SK-N-SH (cell line): ENCODE results near the gene MS4A10. TPM values are rescaled to one million over a fixed set of nuclear protein-coding genes. Genes with fewer than 3 reads are reported as not detected.
A peak's percentile ranks its signal among the peaks of the same experiment; 100 is the strongest.

Experiments used
- CTCF ChIA-PET: fragments of 300-600, 350-600 bp; formaldehyde crosslinking; extraction: SDS; loops from one replicate; lab custom pipeline; 2021; lab: Yijun Ruan, JAX
- POLR2A ChIA-PET: fragments of 350-600 bp; sonication (Branson Sonifier 250); formaldehyde crosslinking; extraction: SDS; loops from one replicate; lab custom pipeline; 2020; ENCODE audit warnings: antibody characterized with exemption, inconsistent platforms; lab: Yijun Ruan, JAX
- DNase-seq: peaks from one replicate; pipeline ENCODE4 v3.0.0; 2012
- H2AFZ ChIP-seq: fragments of 200-600 bp; sonication (generic); 2 replicates; pipeline ENCODE4 v1.8.1; 2016; ENCODE audit warnings: antibody characterized with exemption, mild to moderate bottlenecking, low read depth
- H3F3A ChIP-seq: fragments of 200-600 bp; sonication (generic); replicated peaks from 2 replicates; pipeline ENCODE3; 2016; ENCODE audit warnings: antibody characterized with exemption, mild to moderate bottlenecking; ENCODE audit not compliant: insufficient read depth
- H3K27ac ChIP-seq, 2 experiments: fragments of 200-500 bp in 1 of 2; fragments of 200-600 bp in 1 of 2; sonication (Bioruptor generic) in 1 of 2; sonication (generic), shearing (Covaris generic) in 1 of 2; 2 replicates each; pipeline versions ENCODE4 v1.5.1 to v1.6.1; 2014 to 2016; ENCODE audit warnings: low read depth in 2 of 2, inconsistent platforms in 1 of 2, low read length in 1 of 2, mild to moderate bottlenecking in 1 of 2, mixed read lengths in 1 of 2
- H3K27me3 ChIP-seq: fragments of 200-600 bp; sonication (generic), shearing (Covaris generic); 2 replicates; pipeline ENCODE4 v1.6.1; 2016; ENCODE audit warnings: mixed run types; ENCODE audit not compliant: insufficient read depth
- H3K36me3 ChIP-seq, 2 experiments: fragments of 200-500 bp in 1 of 2; fragments of 200-600 bp in 1 of 2; sonication (Bioruptor generic) in 1 of 2; sonication (generic) in 1 of 2; replicated peaks in 1 of 2; 2 replicates each; pipeline versions ENCODE3 to v1.5.1; 2014 to 2016; ENCODE audit warnings: low read length in 1 of 2, mild to moderate bottlenecking in 1 of 2; ENCODE audit not compliant: insufficient read depth in 2 of 2, control insufficient read depth in 1 of 2
- H3K4me1 ChIP-seq, 2 experiments: fragments of 200-500 bp in 1 of 2; fragments of 200-600 bp in 1 of 2; sonication (Bioruptor generic) in 1 of 2; sonication (generic), shearing (Covaris generic) in 1 of 2; 2 replicates each; pipeline versions ENCODE4 v1.5.1 to v1.6.1; 2014 to 2016; ENCODE audit warnings: low read depth in 1 of 2, low read length in 1 of 2, mixed run types in 1 of 2; ENCODE audit not compliant: insufficient read depth in 2 of 2, control insufficient read depth in 1 of 2
- H3K4me2 ChIP-seq: fragments of 200-600 bp; sonication (generic), shearing (Covaris generic); 2 replicates; pipeline ENCODE4 v1.6.1; 2017; ENCODE audit warnings: mixed run types
- H3K4me3 ChIP-seq, 2 experiments: fragments of 200-500 bp in 1 of 2; fragments of 200-600 bp in 1 of 2; sonication (Bioruptor generic) in 1 of 2; sonication (generic), shearing (Covaris generic) in 1 of 2; 2 replicates each; pipeline versions ENCODE4 v1.5.1 to v1.8.1; 2014 to 2016; ENCODE audit warnings: low read depth in 2 of 2, inconsistent platforms in 1 of 2, low read length in 1 of 2, mild to moderate bottlenecking in 1 of 2, mixed read lengths in 1 of 2, moderate library complexity in 1 of 2
- H3K79me2 ChIP-seq: fragments of 200-600 bp; sonication (generic); 2 replicates; pipeline ENCODE4 v1.8.1; 2017; ENCODE audit warnings: mild to moderate bottlenecking; ENCODE audit not compliant: insufficient read depth
- H3K9ac ChIP-seq: fragments of 200-600 bp; sonication (generic); 2 replicates; pipeline ENCODE4 v1.6.1; 2017; ENCODE audit warnings: mixed run types
- H3K9me2 ChIP-seq: fragments of 200-600 bp; sonication (generic); 2 replicates; pipeline ENCODE4 v1.6.1; 2017; ENCODE audit warnings: mixed run types
- H3K9me3 ChIP-seq: fragments of 200-600 bp; sonication (generic); 2 replicates; pipeline ENCODE4 v1.6.1; 2017; ENCODE audit warnings: mixed run types, mild to moderate bottlenecking, moderate library complexity
- H4K20me1 ChIP-seq: fragments of 200-600 bp; sonication (generic); 2 replicates; pipeline ENCODE4 v1.6.1; 2017; ENCODE audit warnings: mild to moderate bottlenecking, mixed run types; ENCODE audit not compliant: insufficient read depth
- CHD2 ChIP-seq: fragments of 150-350 bp; IDR thresholded peaks from 2 replicates; pipeline ENCODE4 v1.6.1; 2018; ENCODE audit warnings: low read length; ENCODE audit not compliant: partially characterized antibody
- EP300 ChIP-seq, 2 experiments: IDR thresholded peaks; 2 replicates each; pipeline versions ENCODE4 v1.4.0 to v1.6.1; 2012; ENCODE audit warnings: borderline replicate concordance in 1 of 2, low read depth in 1 of 2, low read length in 1 of 2
- EZH2phosphoT487 ChIP-seq: fragments of 200-600 bp; sonication (generic); IDR thresholded peaks from 2 replicates; pipeline ENCODE4 v1.6.1; 2017; ENCODE audit warnings: low read depth, mixed run types, mild to moderate bottlenecking, antibody characterized with exemption, moderate library complexity, borderline replicate concordance
- FOSL2 ChIP-seq: IDR thresholded peaks from 2 replicates; pipeline ENCODE4 v1.4.0; 2012; ENCODE audit warnings: low read depth, mild to moderate bottlenecking, moderate library complexity, borderline replicate concordance
- FOXJ3 ChIP-seq: sonication (generic); formaldehyde crosslinking; IDR thresholded peaks from 2 replicates; pipeline ENCODE4 v1.5.1; 2020; ENCODE audit warnings: mild to moderate bottlenecking, missing genetic modification reagents
- FOXM1 ChIP-seq: IDR thresholded peaks from 2 replicates; pipeline ENCODE4 v1.4.0; 2012; ENCODE audit warnings: low read depth, mild to moderate bottlenecking
- GABPA ChIP-seq: IDR thresholded peaks from 2 replicates; pipeline ENCODE4 v1.4.0; 2012; ENCODE audit warnings: low read depth, mild to moderate bottlenecking
- GATA2 ChIP-seq: sonication (generic); formaldehyde crosslinking; IDR thresholded peaks from 2 replicates; pipeline ENCODE4 v1.5.0; 2020; ENCODE audit warnings: mild to moderate bottlenecking, missing genetic modification reagents
- MAX ChIP-seq: IDR thresholded peaks from 2 replicates; pipeline ENCODE4 v1.4.0; 2012; ENCODE audit warnings: low read depth
- MEF2A ChIP-seq: IDR thresholded peaks from 2 replicates; pipeline ENCODE4 v1.4.0; 2012; ENCODE audit warnings: low read depth, borderline replicate concordance
- MXI1 ChIP-seq: IDR thresholded peaks from 2 replicates; pipeline ENCODE4 v1.6.1; 2012; ENCODE audit warnings: mild to moderate bottlenecking, low read depth, low read length, improper control_type of control experiment
- NFIC ChIP-seq: IDR thresholded peaks from 2 replicates; pipeline ENCODE4 v1.4.0; 2012; ENCODE audit warnings: borderline replicate concordance
- PBX3 ChIP-seq: IDR thresholded peaks from 2 replicates; pipeline ENCODE4; 2012
- POLR2AphosphoS5 ChIP-seq: IDR thresholded peaks from 2 replicates; pipeline ENCODE4 v1.6.1; 2012; ENCODE audit warnings: low read depth, low read length
- SIN3A ChIP-seq: IDR thresholded peaks from 2 replicates; pipeline ENCODE4 v1.6.1; 2012; ENCODE audit warnings: low read depth, mild to moderate bottlenecking, low read length, moderate library complexity, borderline replicate concordance
- SMC3 ChIP-seq: IDR thresholded peaks from 2 replicates; pipeline ENCODE4 v1.6.1; 2012; ENCODE audit warnings: low read depth, low read length, improper control_type of control experiment
- whole genome bisulfite sequencing: methylation state at CpG from one replicate; pipeline ENCODE4 v1.1.6; 2017; ENCODE audit warnings: low lambda C conversion rate; 5-methylcytosine and 5-hydroxymethylcytosine counted together
- polyA plus RNA-seq, 3 experiments: library from polyadenylated mRNA; depleted of rRNA; stranded (reverse); fragments of >200 nt; gene quantifications; 2 replicates each; pipeline ENCODE4 v1.2.3, GENCODE V29; 2012
- TF ChIP-seq, protein P1 (sequence below): fragments of 200-600 bp; sonication (generic); IDR thresholded peaks from 2 replicates; pipeline ENCODE4 v1.6.1; 2017; ENCODE audit warnings: antibody characterized with exemption, mild to moderate bottlenecking, moderate library complexity

The MS4A10 gene
- polyA plus RNA-seq, 1 of the 3 experiments (the other 2 are of a cell fraction): not detected

GRCh38 chr11:60786811-60787567 is 1.9 kb downstream of the MS4A10 start:
- Histone ChIP-seq H3K4me2 (0 out of 2 replicates have a peak overlapping the region, but pooled peaks have one; percentile 15), H3F3A (no peaks in the 10 kb centered on the region), H3K4me1 (no peaks in the 10 kb centered on the region), H4K20me1 (no peaks in the 10 kb centered on the region), H3K36me3 (no peaks in the 10 kb centered on the region), H3K4me3 (no peak overlapping the region), H3K9me3 (no peaks in the 10 kb centered on the region), H3K9me2 (no peaks in the 10 kb centered on the region), H3K79me2 (no peaks in the 10 kb centered on the region), H3K9ac (no peak overlapping the region), H3K27me3 (no peaks in the 10 kb centered on the region), H3K27ac (0 out of 4 replicates have a peak overlapping the region, but pooled peaks of 1 of the 2 experiments have one; percentile 20), H2AFZ (no peak overlapping the region)
- ChIA-PET CTCF (interaction anchor here (0.8 to 1.1 kb wide), 2 partner anchors 12 to 30 kb away, joined by 3 read pairs; partner anchors contain the start of gene MS4A15), POLR2A (no interaction called here)
- DNase-seq: no peak
- WGBS: 55% methylated on average over 11 of the region's 15 CpGs
- TF ChIP-seq FOXJ3 (CRISPR knock-in tag) (no peak), GABPA (no peak), GATA2 (CRISPR knock-in tag) (no peak), PBX3 (no peak), EZH2phosphoT487 (no peak)
- TF ChIP-seq, protein P1, sequence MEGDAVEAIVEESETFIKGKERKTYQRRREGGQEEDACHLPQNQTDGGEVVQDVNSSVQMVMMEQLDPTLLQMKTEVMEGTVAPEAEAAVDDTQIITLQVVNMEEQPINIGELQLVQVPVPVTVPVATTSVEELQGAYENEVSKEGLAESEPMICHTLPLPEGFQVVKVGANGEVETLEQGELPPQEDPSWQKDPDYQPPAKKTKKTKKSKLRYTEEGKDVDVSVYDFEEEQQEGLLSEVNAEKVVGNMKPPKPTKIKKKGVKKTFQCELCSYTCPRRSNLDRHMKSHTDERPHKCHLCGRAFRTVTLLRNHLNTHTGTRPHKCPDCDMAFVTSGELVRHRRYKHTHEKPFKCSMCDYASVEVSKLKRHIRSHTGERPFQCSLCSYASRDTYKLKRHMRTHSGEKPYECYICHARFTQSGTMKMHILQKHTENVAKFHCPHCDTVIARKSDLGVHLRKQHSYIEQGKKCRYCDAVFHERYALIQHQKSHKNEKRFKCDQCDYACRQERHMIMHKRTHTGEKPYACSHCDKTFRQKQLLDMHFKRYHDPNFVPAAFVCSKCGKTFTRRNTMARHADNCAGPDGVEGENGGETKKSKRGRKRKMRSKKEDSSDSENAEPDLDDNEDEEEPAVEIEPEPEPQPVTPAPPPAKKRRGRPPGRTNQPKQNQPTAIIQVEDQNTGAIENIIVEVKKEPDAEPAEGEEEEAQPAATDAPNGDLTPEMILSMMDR: no peak

GRCh38 chr11:60788401-60789125 is 3.4 kb downstream of the MS4A10 start:
- CTCF ChIA-PET: interaction anchor here (0.6 to 1.2 kb wide), 2 partner anchors 13 to 123 kb away, joined by 3 read pairs; no protein-coding TSS in a partner anchor
- Histone ChIP-seq H3K27ac (no peak overlapping the region), H3K4me3 (no peak overlapping the region), H3K4me1 (no peaks in the 10 kb centered on the region), H3K9ac (no peak overlapping the region), H3K4me2 (no peak overlapping the region), H3K27me3 (peaks cover 7% of the 10 kb centered on the region; the same call in 1 of the 2 replicates), H3K9me2 (no peaks in the 10 kb centered on the region), H3F3A (no peaks in the 10 kb centered on the region), H3K36me3 (no peaks in the 10 kb centered on the region), H3K9me3 (no peaks in the 10 kb centered on the region), H3K79me2 (no peaks in the 10 kb centered on the region), H2AFZ (no peak overlapping the region), H4K20me1 (no peaks in the 10 kb centered on the region)
- 43% methylated on average over 6 of the region's 7 CpGs for WGBS
- no peak for DNase-seq
- POLR2A ChIA-PET: no interaction called here
- TF ChIP-seq MEF2A (no peak), FOSL2 (no peak), SIN3A (no peak), SMC3 (no peak), FOXM1 (no peak), POLR2AphosphoS5 (no peak), PBX3 (no peak), NFIC (no peak), EP300 (IDR thresholded peaks at IDR 0.05; ENCODE audit: borderline replicate concordance in 1 of 2, low read depth in 1 of 2, low read length in 1 of 2) (no peak), CHD2 (no peak), MAX (no peak), MXI1 (no peak)
- TF ChIP-seq, protein P1: no peak
